ENCODE data around the gene LRRFIP1.

LRRFIP1 gene

DNA sequence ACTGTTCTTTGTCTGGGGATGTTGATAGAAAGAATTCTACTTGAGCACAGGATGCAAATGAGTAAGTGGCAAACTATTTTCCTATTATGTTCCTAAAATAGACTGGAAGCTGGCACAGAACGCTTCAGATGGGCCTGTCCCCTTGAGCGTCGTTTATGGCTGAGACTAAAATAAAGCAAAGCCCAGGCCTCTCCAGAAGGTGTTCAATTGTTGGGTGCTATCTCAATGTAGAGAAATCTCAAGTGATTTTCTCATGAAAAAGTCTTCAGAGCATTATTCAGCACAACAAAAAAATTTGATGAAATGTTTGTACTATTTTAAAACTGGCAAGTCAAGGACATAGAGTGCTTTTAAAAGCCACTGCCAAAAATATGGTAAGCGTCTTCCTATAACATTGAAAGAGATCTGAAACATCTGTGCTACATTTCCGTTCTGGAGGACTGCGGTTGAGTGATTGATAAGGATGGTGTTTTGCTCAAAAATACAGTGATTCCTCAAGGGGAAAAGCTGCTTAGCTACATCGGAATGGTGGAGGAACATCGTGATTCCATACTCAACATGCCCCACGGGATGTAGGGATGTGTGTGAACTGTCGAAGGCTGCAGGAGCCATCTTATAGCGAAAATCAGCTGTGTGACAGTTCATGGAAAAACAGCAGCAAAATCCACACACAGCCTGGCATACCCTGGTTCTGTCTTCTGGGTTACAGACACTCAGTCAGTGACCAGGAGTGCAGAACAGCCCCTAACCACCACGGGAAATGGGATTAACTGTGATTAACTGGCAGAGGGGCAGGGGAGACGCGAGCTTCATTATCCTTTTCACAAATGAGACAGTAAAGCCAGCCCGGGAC lies 10.4 kb upstream of the LRRFIP1 start:
- no peak for DNase-seq (ENCODE audit: low read depth in 1 of 2, low spot score in 1 of 2)

DNA sequence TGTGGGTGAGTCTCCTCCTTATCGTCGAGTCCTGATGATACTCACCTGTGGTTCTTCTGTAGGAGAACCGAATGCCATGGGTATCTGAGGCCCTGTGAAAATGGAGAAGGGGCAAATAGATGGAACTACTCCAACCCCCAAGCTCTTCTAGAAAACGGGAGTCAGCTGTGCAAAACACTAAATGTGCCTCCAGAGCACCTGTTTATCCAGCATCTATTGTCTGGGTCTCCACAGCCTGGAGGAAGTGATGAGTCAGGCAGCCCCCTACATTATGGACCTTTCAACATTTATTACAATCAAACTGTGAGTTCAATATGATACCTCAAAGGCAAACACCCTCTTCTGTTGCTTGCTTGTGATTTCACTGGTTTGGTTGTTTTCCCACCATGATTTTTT lies 9.8 kb upstream of the LRRFIP1 start:
- DNase-seq (ENCODE audit: low read depth in 1 of 2, low spot score in 1 of 2), result no peak

DNA sequence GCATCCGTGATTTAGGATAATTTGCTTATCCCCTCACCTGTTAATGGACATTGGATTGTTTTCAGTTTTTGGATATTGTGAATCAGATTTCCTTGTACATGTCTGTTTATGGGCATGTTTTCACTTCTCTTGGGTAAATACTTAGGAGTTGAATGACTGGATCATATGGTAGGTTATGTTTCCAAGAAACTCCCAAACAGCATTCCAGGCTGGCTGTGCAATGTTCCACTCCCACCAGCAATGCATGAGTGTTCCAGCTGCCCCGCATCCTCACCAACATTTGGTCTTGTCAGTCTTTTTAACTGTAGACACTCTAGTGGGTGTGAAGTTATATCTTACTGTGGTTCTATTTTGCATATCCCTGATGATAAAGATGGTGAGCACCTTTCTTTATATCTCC lies 8.9 kb upstream of the LRRFIP1 start:
- no peak for DNase-seq (ENCODE audit: low read depth in 1 of 2, low spot score in 1 of 2)

DNA sequence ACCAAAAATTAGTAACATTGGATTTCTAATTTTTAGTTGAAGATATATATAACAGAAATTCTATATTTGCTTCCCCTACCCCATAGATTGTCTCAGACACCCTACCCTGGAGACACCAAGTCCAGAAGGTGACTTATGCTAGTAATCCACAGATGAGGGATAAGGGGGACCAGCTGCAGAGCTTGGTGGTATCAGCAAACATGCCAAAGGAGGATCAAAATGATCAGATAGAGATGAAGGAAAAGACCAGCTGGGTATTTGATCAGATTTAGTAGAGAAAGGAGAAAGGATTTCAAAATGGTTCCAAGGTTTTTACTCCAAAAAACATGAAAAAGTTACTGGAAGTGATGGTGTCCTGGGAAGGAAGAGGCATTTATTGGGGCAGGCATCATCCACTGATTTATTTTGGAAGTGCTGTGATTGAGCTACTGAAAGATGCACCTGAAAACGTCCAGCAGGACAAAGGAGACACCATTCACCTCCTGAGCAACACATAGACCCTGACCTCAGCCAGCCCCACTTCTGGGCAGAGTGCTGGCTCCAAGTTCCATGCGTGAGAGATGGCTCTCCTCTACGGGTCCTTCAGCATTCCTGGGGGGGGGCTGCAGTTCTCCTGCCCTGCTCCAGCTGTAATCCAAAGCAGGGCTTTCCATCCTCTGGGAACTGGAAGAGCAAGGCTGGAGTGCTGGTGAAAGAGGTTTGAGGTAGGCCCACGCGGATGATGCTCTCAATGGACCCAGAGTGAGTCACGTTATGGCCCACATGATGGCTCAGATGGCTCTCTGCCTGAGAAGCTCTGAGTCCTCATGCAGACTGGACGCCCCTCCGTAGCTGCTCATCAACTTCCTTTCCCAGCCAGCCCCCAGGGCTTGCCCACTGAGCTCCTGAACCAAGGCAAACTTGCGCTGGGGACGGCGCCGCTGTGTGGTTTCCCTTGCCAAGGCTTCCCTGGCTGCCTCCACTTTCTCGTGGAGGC lies 3.7 kb upstream of the LRRFIP1 start:
- DNase-seq (ENCODE audit: low read depth in 1 of 2, low spot score in 1 of 2), result no peak

DNA sequence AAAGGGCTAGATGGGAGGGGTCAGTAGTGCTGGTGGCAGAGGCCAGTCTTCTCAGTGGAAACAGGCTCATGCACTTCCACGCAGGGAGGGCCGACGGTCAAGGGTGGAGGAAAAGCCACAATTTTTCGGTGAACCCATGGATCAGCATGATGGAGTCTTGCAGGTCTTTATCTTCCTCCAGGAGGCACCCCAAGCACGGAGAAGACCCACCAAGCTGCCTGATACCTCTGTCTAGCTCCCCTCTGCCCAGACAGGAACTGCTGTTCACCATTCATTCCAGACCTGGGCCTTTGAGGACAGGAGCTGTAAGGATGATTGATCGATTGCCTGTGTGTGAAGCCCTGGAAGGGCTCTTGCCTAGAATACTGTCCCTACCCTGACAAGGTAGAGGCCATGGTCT lies 2.8 kb upstream of the LRRFIP1 start:
- no peak for DNase-seq (ENCODE audit: low read depth in 1 of 2, low spot score in 1 of 2)

DNA sequence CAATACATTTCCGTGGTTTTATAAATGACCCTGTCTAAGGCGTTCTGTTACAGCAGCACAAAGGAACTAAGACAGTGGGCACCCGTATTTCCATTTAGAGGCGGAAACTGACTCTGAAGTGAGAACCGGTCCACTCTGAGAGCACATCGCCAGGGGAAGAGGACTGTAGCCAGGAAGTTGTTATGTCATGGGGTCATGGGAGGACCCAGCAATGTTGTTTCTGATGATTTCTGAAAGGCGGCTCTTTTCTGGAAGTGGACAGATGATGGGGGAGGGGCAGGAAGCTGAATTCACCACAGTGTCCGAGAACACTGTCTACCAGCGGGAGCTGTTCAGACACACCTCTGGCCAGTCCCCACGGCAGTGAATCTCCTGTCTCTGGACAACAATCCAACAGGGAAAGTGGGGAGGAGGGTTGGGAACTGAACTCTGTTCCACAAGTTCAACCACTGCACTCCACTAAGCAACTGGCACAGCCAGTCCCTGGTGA lies 2.1 kb upstream of the LRRFIP1 start:
- DNase-seq (ENCODE audit: low read depth in 1 of 2, low spot score in 1 of 2), result no peak

DNA sequence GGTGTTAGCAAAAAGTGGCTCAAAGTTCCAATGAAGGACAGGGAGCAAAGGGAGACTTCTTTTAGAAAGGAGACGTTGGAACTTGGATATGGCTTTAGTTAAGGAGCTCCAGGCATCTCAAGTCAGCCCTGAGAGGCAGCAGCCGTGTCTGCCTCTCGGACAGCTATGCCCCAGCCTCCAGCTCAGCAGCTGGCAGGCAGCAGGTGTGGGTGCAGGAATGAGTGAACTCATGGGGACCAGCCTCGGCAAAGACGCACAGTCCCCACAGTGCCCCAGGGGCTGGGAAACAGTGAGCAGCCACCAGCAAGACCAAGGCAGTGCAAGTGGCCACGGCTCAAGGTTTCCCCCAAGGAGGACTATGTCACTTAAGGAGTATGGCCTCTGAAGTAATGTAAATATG lies 1.6 kb upstream of the LRRFIP1 start:
- no peak for DNase-seq (ENCODE audit: low read depth in 1 of 2, low spot score in 1 of 2)

DNA sequence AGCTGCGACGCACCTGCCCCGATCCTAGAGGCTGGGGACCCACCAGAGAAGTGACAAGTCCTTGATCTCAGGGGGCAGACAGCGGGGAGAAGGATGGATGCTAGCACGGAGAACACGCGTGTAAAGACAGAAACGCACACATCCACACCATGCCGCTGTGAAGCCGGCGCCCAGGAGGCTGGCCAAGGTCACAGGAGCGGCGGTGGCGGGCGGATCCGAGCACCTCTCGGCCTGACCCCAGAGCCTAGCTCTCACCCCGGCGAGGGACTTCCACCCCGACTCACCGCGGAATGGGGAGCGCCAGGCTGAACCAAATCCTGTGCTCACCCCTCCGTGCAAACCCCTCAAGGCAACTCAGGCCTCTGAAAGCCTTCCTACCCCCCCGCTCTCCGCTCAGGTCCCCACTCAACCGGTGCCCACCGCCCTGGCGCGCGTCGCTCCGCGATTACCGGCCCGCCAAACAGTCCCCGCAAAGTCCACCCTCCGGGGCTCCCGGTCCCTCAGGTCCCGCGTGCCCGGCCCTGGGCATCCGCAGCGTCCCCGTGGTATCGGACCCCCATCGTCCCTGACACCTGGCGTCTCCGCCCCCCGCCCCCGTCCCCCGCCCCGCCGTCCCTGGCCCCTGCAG lies 460 bp upstream of the LRRFIP1 start:
- DNase-seq (ENCODE audit: low read depth in 1 of 2, low spot score in 1 of 2), result no peak

DNA sequence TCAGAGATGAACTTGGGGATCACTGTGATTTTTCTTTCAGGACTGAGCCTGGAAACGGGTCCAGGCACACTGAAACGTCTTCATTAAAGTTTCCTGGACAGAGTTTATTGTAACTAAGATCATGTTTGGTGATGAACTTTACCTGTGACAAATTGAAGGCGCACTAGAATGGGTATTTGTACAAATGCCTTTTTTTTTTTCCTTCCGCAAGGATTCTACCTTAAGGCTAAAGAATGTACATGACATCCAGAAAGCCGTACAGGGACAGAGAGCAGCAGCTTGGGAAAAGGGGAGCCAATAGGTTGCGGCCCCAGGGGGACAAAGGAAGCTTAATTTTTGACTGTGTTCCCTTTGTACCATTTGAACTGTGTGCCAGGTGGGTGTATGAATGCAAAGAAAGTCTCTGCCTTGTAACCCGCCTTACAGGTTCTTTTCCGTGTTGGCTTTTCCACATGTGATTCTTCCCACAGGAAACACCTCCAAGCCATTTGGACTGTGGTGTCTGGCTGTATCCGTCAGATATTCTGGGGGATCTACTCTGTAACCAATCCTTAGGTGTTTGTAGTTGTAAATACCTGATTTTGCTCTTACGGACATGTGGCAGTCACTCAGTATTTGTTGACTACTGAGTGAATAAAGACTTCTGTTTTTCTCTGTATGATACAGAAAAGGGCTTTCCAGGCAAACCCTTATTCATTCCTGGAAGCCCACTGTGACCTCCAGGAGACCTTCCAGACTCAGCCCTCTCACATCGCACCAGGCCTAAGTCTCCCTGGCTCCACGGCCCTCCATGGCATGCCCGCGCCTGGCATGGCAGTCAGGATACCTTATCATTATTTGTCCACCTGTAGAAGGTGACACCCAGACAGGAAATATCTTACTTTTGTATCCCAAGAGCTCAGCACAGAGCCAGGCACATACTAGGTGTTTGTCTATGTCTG lies 1.1 kb downstream of the LRRFIP1 start:
- DNase-seq (ENCODE audit: low read depth in 1 of 2, low spot score in 1 of 2), result no peak

DNA sequence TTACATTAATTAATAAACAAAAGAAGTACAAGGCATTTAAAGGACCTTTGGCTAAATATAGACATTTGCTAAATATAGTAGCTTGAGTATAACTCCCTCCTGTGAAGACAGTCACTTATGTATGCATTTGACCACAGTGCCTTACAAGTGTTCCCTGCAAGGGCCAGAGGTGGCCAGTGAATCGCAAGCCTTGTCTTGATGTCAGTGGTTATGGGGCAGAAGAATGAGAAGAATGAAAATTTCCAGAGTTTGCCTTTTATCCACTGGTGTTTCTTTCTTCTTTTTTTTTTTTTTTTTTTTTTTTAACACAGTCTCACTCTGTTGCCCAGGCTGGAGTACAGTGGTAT lies 1.8 kb downstream of the LRRFIP1 start:
- DNase-seq (ENCODE audit: low read depth in 1 of 2, low spot score in 1 of 2), result no peak

DNA sequence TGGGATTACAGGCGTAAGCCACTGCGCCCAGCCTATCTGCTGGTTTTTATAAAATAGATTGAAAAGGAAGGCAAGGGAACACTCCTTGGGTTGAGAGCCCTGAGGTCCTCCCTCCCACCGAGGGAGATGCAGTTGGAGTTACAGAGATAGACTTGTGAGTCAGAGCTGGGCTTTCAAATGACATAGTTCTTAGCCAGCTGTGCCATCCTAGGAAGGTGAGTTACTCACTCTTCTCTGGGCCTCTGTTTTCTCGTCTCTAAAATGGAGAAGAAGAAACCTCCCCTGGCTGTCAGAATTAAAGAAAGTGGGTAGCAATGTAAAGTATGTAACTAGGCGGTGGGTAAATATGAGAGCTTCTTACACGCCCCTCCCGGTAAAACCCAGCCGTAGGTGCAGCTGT lies 2.4 kb downstream of the LRRFIP1 start:
- DNase-seq (ENCODE audit: low read depth in 1 of 2, low spot score in 1 of 2), result no peak

DNA sequence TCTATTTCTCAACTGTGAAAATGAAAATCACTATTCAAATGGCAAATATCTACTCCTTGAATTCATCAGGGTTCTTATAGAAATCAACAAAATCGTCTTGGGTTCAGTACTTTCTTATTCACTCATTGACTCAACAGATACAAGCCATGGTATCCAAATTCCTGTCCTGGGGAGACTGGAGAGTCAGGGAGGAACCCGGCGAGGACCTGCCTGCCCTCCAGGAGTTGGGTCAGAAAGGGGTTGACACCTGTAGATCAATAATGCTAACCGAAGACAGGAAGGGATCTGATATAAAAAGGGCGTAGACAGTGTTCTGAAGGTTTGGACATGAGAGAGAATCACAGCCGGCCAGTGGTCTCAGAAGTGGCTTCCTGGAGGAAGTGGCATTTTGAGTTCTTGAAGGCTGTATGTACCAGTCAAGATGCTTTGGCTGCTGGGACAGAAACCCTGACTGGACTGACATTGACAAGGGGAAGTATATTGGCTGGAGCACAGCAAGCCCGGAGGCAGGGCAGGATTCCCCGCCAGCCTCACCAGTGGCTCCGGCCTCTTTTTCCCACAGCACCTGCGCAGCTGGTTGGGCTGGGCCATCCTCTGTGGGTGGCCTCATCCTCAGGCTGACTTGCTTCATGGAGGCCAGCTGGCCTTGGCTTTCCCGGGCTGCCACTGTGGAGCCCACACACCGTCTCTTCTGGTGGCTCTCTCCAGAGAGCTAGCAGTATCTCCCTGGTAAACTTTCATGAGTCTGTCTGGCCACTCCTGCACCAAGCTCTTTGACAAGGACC lies 3.0 kb downstream of the LRRFIP1 start:
- DNase-seq (ENCODE audit: low read depth in 1 of 2, low spot score in 1 of 2), result no peak

DNA sequence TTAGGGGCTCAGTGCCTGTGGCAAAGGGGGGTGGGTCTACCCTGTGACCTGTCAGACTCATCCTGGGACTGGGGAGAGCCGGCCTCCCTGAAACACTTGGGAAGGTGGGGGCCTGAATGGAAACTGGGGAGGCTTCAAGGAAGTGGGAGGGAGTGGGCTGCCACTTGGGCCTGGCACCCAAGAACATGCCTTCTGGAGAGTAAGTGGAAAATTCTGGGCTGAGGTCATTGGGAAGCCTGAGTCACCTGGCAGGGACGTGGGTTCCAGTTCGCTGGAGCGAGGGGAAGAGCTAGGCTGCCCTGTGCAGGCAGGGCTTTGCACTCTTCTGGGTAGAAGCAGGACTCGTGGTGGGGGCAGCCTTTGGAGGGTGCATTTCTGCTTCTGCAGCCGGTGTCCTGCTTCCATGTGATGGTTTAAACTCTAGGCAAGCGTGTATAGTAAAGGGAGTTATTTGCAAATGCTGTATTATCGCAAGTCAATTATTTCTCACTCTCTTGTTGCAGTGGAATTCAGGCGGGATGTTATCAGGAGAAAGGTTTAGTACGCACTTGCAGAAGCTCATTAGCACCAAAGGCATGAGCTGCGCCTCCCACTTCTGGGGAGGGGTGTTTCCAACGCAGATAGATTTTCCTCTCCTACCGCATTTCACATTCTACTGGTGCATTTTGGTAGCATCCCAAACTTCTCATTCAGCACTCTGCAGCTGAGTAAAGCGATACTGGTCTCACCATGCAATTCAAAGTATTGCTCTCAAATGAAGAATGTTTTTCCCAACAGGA lies 3.8 kb downstream of the LRRFIP1 start:
- no peak for DNase-seq (ENCODE audit: low read depth in 1 of 2, low spot score in 1 of 2)

DNA sequence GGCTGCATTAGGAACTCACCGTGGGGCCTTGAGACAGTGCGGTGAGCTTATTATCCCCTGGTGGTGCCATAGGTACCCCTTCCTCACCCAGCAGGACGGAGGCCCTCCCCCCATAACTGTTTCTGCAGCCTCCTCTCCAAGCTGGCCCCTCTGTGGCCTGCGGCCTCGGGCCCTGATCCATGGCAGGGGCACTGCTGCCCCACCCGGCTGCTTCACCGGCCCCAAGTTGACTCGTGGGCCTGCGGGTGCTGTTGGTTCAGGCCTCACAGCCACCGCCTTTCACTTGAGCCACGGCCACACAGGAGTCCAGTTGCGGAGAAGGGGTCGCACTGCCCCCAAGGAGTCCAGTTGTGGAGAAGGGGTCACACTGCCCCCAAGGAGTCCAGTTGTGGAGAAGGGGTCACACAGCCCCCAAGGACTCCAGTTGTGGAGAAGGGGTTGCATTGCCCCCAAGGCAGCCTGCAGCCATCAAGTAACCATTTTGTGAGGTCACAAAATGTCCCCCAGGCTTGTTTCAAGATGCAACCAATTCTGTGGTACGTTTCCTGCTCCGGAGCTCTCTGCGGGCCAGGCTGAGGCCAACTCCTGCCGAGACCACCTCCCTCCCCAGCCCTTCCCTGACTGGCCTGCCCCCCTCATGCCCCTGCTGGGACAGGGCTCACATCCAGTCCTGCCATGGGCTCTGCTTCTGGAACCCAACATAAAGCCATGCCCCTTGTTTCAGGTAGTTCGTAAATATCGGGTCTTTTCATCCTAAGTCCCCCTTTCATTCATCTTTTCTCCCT lies 4.6 kb downstream of the LRRFIP1 start:
- no peak for DNase-seq (ENCODE audit: low read depth in 1 of 2, low spot score in 1 of 2)

DNA sequence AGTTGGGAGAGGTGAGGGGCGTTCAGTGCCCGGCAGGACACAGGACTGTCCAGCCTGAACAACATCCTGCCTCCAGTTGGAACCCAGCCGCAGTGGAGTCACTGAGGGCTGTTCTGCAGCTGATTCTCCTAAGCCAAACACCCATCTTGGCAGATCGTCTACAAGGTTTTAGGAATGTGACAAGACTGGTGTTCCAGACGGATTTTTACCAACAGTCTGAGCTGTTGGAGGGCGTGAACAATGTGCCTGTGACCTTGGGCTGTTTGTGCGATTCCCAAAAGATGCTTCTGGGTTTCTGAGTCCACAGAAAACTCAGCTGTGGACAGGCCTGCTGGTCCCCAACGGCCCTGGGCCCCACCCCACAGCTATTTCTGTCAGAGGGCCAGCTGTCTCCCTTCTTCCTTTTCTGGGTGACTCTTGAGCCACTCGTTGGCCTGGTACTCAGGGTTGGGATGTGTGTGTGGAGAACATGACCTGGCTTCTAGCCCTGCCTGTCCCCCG lies 5.7 kb downstream of the LRRFIP1 start:
- no peak for DNase-seq (ENCODE audit: low read depth in 1 of 2, low spot score in 1 of 2)

DNA sequence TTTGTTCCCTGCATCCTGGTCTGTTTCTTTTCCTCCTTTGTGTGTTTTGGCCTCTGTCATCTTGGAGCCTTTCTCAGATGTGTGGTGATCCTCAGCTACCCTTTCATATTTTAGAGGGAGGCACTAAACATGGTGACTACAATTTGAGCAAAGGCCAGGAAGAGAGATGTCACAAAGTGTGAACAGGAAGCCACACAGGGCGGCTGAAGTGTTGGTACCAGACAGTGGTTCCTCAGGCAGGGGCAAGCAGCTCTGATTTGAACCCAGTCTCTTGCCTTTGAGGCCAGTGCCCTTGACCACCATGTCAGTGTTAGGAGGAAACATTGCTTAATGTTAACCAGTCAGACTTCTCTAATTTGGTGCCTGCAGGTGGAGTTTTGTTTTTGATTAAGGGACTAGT lies 9.2 kb downstream of the LRRFIP1 start:
- no peak for DNase-seq (ENCODE audit: low read depth in 1 of 2, low spot score in 1 of 2)

DNA sequence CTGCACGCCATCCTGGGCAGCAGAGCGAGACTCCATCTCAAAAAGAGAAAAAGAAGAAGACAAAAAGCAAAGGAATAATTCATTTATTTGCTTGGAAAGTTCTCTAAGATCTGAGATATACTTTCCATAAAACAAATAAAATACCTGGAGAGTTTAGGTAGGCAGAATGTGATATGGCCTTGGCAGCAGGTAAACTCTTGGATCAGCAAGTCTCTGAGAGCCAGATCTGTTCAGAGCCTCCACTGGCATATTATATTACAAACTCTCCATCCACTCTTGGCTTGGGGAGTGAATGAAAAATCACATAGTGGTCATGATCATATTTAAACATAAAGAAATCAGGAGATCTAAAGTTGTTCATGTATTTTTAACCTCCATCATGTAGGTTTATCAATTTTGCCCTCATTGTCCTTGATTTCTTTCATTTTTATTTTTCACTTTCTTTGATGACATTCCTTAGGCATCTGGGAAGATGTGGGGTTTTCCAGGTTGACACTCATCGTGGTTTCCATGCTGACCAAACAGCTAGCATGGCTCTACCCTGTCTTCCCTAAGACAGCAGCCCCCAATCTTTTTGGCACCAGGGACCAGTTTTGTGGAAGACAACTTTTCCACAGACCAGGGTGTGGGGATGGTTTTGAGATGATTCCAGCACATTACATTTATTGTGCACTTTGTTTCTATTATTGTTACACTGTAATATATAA lies 10.2 kb downstream of the LRRFIP1 start:
- no peak for DNase-seq (ENCODE audit: low read depth in 1 of 2, low spot score in 1 of 2)

Measured in stimulated activated CD4-positive, alpha-beta T cell treated with anti-CD3 and anti-CD28 coated beads, Interleukin-15, amount 100 ng/mL, for 1 hour (primary cell).